NB4 (cell line): ENCODE measurements around the gene EIF2B5.

ENCODE experiments used
- CTCF ChIP-seq: IDR thresholded peaks from one replicate; pipeline ENCODE4 v1.5.1; 2012; ENCODE audit warnings: low read depth, low read length
- POLR2A ChIP-seq: IDR thresholded peaks from 2 replicates; pipeline ENCODE4 v1.6.1; 2011; ENCODE audit warnings: mild to moderate bottlenecking; ENCODE audit not compliant: insufficient read length; ENCODE audit errors: extremely low read depth

GRCh38 chr3:184160456-184160855 lies 25.3 kb downstream of the EIF2B5 start:
- TF ChIP-seq CTCF (no peak), POLR2A (no peak)
